ENCODE data around the gene CBX2. TPM values are rescaled to one million over a fixed set of nuclear protein-coding genes. Genes with fewer than 3 reads are reported as not detected.

Gene CBX2
- total and polyA plus RNA-seq, 2 of the 4 experiments (the other 2 are of a cell fraction) = 2.0 to 3.2 TPM

DNA sequence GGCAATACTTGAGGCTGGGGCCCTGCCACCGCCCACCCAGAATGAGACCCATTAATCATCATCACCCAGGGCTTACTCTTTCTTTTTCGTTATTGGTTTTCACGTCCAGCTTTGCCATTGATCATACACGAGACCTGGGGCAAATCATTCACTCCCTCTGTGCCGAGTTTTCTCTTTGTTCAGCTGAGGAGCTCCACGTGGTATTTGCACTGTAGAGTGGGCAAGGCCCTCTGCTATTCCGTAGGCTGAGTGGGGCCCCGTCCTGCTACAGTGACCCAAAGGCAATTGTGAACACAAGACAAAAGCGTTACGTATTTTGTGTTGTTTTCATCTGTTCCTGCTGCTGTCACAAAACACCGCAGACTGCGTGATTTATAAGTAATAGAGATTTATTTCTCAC is 23.6 kb upstream of the CBX2 start:
- no peak for ATAC-seq (ENCODE audit: low read depth)
- H4K20me1 ChIP-seq (ENCODE audit: insufficient read depth, low read length) = no peaks in the 10 kb centered on the region
- H2BK15ac ChIP-seq (ENCODE audit: low read depth, low read length) = no peak overlapping the region
- no peak overlapping the region for H3K18ac ChIP-seq (ENCODE audit: low read depth, low read length)
- no TSS peak for BruUV-seq (replicated peaks)
- no peak overlapping the region for H4K8ac ChIP-seq (ENCODE audit: low read depth in 2 of 2, low read length in 2 of 2)
- no peak for DNase-seq
- H3K4me3 ChIP-seq (ENCODE audit: insufficient read depth, low read depth, low read length) = no peak overlapping the region
- H3K27me3 ChIP-seq (ENCODE audit: control insufficient read depth, insufficient read depth, low read length) = peaks cover 35% of the 10 kb centered on the region
- H2BK120ac ChIP-seq (ENCODE audit: low read depth, low read length) = no peak overlapping the region
- no peaks in the 10 kb centered on the region for H3K36me3 ChIP-seq (ENCODE audit: control insufficient read depth, insufficient read depth, low read length)
- H3K79me1 ChIP-seq (ENCODE audit: low read depth in 1 of 2, low read length in 2 of 2) = no peaks in the 10 kb centered on the region
- ChIA-PET POLR2A (ENCODE audit: unreplicated experiment) (no interaction called here), CTCF (no interaction called here)
- TF ChIP-seq, protein P1, sequence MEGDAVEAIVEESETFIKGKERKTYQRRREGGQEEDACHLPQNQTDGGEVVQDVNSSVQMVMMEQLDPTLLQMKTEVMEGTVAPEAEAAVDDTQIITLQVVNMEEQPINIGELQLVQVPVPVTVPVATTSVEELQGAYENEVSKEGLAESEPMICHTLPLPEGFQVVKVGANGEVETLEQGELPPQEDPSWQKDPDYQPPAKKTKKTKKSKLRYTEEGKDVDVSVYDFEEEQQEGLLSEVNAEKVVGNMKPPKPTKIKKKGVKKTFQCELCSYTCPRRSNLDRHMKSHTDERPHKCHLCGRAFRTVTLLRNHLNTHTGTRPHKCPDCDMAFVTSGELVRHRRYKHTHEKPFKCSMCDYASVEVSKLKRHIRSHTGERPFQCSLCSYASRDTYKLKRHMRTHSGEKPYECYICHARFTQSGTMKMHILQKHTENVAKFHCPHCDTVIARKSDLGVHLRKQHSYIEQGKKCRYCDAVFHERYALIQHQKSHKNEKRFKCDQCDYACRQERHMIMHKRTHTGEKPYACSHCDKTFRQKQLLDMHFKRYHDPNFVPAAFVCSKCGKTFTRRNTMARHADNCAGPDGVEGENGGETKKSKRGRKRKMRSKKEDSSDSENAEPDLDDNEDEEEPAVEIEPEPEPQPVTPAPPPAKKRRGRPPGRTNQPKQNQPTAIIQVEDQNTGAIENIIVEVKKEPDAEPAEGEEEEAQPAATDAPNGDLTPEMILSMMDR (conservative IDR thresholded peaks at IDR 0.05; ENCODE audit: low read depth, low read length) = no peak
- TF ChIP-seq BHLHE40 (IDR thresholded peaks at IDR 0.05; ENCODE audit: low read depth, low read length) (no peak), MAZ (IDR thresholded peaks at IDR 0.05; ENCODE audit: borderline replicate concordance, low read depth, low read length) (no peak), POLR2A (IDR thresholded peaks at IDR 0.05; ENCODE audit: low read depth, low read length) (no peak), MAFK (IDR thresholded peaks at IDR 0.05; ENCODE audit: low read depth, low read length) (no peak), CHD1 (IDR thresholded peaks at IDR 0.05; ENCODE audit: low read depth, low read length) (no peak), RAD21 (IDR thresholded peaks at IDR 0.05; ENCODE audit: low read length) (no peak), FOS (IDR thresholded peaks at IDR 0.05; ENCODE audit: low read depth, low read length) (no peak), CEBPB (IDR thresholded peaks at IDR 0.05; ENCODE audit: low read depth, low read length) (no peak), NFE2L2 (IDR thresholded peaks at IDR 0.05; ENCODE audit: low read depth, low read length) (no peak), MXI1 (IDR thresholded peaks at IDR 0.05; ENCODE audit: borderline replicate concordance, low read depth, low read length) (no peak), RCOR1 (IDR thresholded peaks at IDR 0.05; ENCODE audit: insufficient replicate concordance, low read length) (no peak)
- TF ChIP-seq, protein P2, sequence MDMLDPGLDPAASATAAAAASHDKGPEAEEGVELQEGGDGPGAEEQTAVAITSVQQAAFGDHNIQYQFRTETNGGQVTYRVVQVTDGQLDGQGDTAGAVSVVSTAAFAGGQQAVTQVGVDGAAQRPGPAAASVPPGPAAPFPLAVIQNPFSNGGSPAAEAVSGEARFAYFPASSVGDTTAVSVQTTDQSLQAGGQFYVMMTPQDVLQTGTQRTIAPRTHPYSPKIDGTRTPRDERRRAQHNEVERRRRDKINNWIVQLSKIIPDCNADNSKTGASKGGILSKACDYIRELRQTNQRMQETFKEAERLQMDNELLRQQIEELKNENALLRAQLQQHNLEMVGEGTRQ (IDR thresholded peaks at IDR 0.05; ENCODE audit: low read depth, low read length) = no peak
- TF ChIP-seq, protein P3, sequence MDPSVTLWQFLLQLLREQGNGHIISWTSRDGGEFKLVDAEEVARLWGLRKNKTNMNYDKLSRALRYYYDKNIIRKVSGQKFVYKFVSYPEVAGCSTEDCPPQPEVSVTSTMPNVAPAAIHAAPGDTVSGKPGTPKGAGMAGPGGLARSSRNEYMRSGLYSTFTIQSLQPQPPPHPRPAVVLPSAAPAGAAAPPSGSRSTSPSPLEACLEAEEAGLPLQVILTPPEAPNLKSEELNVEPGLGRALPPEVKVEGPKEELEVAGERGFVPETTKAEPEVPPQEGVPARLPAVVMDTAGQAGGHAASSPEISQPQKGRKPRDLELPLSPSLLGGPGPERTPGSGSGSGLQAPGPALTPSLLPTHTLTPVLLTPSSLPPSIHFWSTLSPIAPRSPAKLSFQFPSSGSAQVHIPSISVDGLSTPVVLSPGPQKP (IDR thresholded peaks at IDR 0.05; ENCODE audit: borderline replicate concordance, low read depth, low read length) = no peak
- H3K23ac ChIP-seq (ENCODE audit: low read depth, low read length) = no peak overlapping the region
- no peak overlapping the region for H3K4ac ChIP-seq (ENCODE audit: low read depth, low read length)
- H3K4me1 ChIP-seq (ENCODE audit: control insufficient read depth, insufficient read depth, low read length) = no peaks in the 10 kb centered on the region
- H2AK9ac ChIP-seq (replicated peaks; ENCODE audit: low read depth, low read length, poor library complexity) = no peak overlapping the region
- no peak overlapping the region for H2BK20ac ChIP-seq (ENCODE audit: low read depth, low read length)
- in situ Hi-C loops (cut with MboI; ENCODE audit: low sequenced_read_pairs) = loop anchor here (10.0 kb wide), 1 partner anchor 160 kb away; no protein-coding TSS in a partner anchor
- no peak overlapping the region for H4K5ac ChIP-seq (ENCODE audit: low read depth, low read length)
- H3K56ac ChIP-seq (ENCODE audit: extremely low read depth, insufficient read depth, low read length) = no peak overlapping the region
- no peak overlapping the region for H3K27ac ChIP-seq (ENCODE audit: insufficient read depth, low read length)
- H2AFZ ChIP-seq (replicated peaks; ENCODE audit: low read length, poor library complexity) = no peak overlapping the region
- H2BK5ac ChIP-seq (ENCODE audit: low read depth, low read length, poor library complexity, severe bottlenecking) = no peak overlapping the region
- H2AK5ac ChIP-seq (ENCODE audit: low read depth, low read length) = no peak overlapping the region
- H3K14ac ChIP-seq (replicated peaks; ENCODE audit: low read depth, low read length) = no peak overlapping the region
- no peak overlapping the region for H3K9ac ChIP-seq (ENCODE audit: low read depth, low read length)
- 60% methylated on average over 2 of the region's 12 CpGs; no CpG with 5 or more reads in 1 of the 2 experiments for WGBS, 2 experiments (ENCODE audit: extremely low coverage in 2 of 2, insufficient read length in 1 of 2)
- no peak overlapping the region for H3K4me2 ChIP-seq (ENCODE audit: low read depth, low read length)
- H3K9me3 ChIP-seq (ENCODE audit: control insufficient read depth, insufficient read depth, low read length) = no peaks in the 10 kb centered on the region
- intact Hi-C loops (cut with micrococcal nuclease) = no loop called here
- dilution Hi-C loops (cut with HindIII; ENCODE audit: low sequenced_read_pairs, unreplicated experiment) = no loop called here
- H4K91ac ChIP-seq (ENCODE audit: insufficient read depth, low read depth, low read length) = no peak overlapping the region
- no peaks in the 10 kb centered on the region for H3K9me1 ChIP-seq (ENCODE audit: insufficient read depth, low read length)
